Stomach (tissue), 4 donors: Measurements from ENCODE around the gene RASGRP2.

Experiments used
- CTCF ChIP-seq, 7 experiments: fragments of 450-650 bp in 4 of 7; fragments of 200-600 bp in 3 of 7; sonication (generic) in 3 of 7; IDR thresholded peaks; one replicate each; pipeline ENCODE4 v1.5.1; 2016 to 2019; ENCODE audit warnings: antibody characterized with exemption in 7 of 7, control low read depth in 2 of 7, mild to moderate bottlenecking in 1 of 7
- POLR2A ChIP-seq, 4 donors: fragments of 450-650 bp; IDR thresholded peaks; one replicate each; pipeline ENCODE4 v1.6.1; 2016; ENCODE audit warnings: antibody characterized with exemption in 4 of 4, control low read depth in 2 of 4, mild to moderate bottlenecking in 1 of 4, moderate library complexity in 1 of 4

- TF ChIP-seq CTCF (IDR thresholded peaks at IDR 0.05): no peak
- TF ChIP-seq POLR2A (IDR thresholded peaks at IDR 0.05): no peak
Measured at GRCh38 chr11:64765851-64766665, 22.1 kb upstream of the RASGRP2 start.
